Glutamatergic neuron (in vitro differentiated cells): Measurements from ENCODE around the gene TSHZ2. TPM values are rescaled to one million over a fixed set of nuclear protein-coding genes. Genes with fewer than 3 reads are reported as not detected.

ENCODE experiments used
- DNase-seq: peaks from one replicate; pipeline ENCODE4 v3.0.0; 2022
- H3K27ac Mint-ChIP-seq: one replicate; pipeline ENCODE4 v1.8.0; 2020; ENCODE audit warnings: mild to moderate bottlenecking, mixed read lengths, inconsistent platforms; ENCODE audit not compliant: unreplicated experiment
- H3K27me3 Mint-ChIP-seq: one replicate; pipeline ENCODE4 v1.8.0; 2020; ENCODE audit warnings: mild to moderate bottlenecking, moderate library complexity, mixed read lengths, inconsistent platforms; ENCODE audit not compliant: unreplicated experiment
- H3K36me3 Mint-ChIP-seq: one replicate; pipeline ENCODE4 v1.8.0; 2020; ENCODE audit warnings: mild to moderate bottlenecking, mixed read lengths, inconsistent platforms; ENCODE audit not compliant: unreplicated experiment
- H3K4me1 Mint-ChIP-seq: one replicate; pipeline ENCODE4 v1.8.0; 2020; ENCODE audit warnings: mild to moderate bottlenecking, low read depth, mixed read lengths, inconsistent platforms; ENCODE audit not compliant: unreplicated experiment
- H3K4me3 Mint-ChIP-seq: one replicate; pipeline ENCODE4 v1.8.0; 2020; ENCODE audit warnings: mild to moderate bottlenecking, mixed read lengths, inconsistent platforms; ENCODE audit not compliant: unreplicated experiment
- H3K9me3 Mint-ChIP-seq: one replicate; pipeline ENCODE4 v1.8.0; 2020; ENCODE audit warnings: mild to moderate bottlenecking, moderate library complexity, mixed read lengths, inconsistent platforms; ENCODE audit not compliant: unreplicated experiment
- total RNA-seq: library from RNA; stranded (reverse); fragmentation: NEBNext Ultra II Directional; extraction: Animal tissue kit (Norgen Biotek cat#: 25700); gene quantifications from one replicate; pipeline ENCODE4 v1.2.1, GENCODE V29; 2021; ENCODE audit not compliant: unreplicated experiment
- TF ChIP-seq, protein P1 (sequence below): fragments of 200-600 bp; sonication (generic); IDR thresholded peaks from one replicate; pipeline ENCODE4 v1.5.0; 2021; ENCODE audit not compliant: partially characterized antibody, unreplicated experiment

Gene TSHZ2
- total RNA-seq, 1 donor from 2014 or later: 10.0 TPM

DNA sequence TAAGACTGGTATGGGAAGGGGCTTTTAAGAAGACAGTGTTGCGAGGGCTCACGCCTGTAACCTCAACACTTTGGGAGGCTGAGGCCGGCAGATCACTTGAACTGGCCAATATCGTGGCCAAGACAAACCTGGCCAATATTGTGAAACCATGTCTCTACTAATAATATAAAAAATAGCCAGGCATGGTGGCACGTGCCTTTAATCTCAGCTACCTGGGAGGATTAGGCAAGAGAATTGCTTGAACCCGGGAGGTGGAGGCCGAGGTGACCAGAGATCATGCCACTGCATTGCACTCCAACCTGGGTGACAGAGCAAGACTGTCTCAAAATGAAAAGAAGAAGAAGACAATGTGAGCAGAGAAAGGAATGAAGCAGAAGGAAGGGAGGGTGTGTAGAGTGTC is 242.2 kb downstream of the TSHZ2 start:
- H3K4me3 Mint-ChIP-seq: no peak overlapping the region

GRCh38 chr20:53215166-53215565 is 243.0 kb downstream of the TSHZ2 start:
- H3K27ac Mint-ChIP-seq: no peak overlapping the region
- no peaks in the 10 kb centered on the region for H3K4me1 Mint-ChIP-seq
- H3K4me3 Mint-ChIP-seq: no peak overlapping the region
- TF ChIP-seq, protein P1, sequence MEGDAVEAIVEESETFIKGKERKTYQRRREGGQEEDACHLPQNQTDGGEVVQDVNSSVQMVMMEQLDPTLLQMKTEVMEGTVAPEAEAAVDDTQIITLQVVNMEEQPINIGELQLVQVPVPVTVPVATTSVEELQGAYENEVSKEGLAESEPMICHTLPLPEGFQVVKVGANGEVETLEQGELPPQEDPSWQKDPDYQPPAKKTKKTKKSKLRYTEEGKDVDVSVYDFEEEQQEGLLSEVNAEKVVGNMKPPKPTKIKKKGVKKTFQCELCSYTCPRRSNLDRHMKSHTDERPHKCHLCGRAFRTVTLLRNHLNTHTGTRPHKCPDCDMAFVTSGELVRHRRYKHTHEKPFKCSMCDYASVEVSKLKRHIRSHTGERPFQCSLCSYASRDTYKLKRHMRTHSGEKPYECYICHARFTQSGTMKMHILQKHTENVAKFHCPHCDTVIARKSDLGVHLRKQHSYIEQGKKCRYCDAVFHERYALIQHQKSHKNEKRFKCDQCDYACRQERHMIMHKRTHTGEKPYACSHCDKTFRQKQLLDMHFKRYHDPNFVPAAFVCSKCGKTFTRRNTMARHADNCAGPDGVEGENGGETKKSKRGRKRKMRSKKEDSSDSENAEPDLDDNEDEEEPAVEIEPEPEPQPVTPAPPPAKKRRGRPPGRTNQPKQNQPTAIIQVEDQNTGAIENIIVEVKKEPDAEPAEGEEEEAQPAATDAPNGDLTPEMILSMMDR: no peak
- H3K27me3 Mint-ChIP-seq: peaks cover 4% of the 10 kb centered on the region
- peaks cover 2% of the 10 kb centered on the region for H3K9me3 Mint-ChIP-seq
- peaks cover 4% of the 10 kb centered on the region for H3K36me3 Mint-ChIP-seq
- DNase-seq: no peak

More for the DNA sequence above, 242.2 kb downstream of the TSHZ2 start:
- Mint-ChIP-seq H3K27me3 (peaks cover 4% of the 10 kb centered on the region), H3K9me3 (no peaks in the 10 kb centered on the region), H3K27ac (no peak overlapping the region), H3K36me3 (no peaks in the 10 kb centered on the region), H3K4me1 (no peaks in the 10 kb centered on the region)
- DNase-seq: no peak
- TF ChIP-seq, protein P1: no peak

DNA sequence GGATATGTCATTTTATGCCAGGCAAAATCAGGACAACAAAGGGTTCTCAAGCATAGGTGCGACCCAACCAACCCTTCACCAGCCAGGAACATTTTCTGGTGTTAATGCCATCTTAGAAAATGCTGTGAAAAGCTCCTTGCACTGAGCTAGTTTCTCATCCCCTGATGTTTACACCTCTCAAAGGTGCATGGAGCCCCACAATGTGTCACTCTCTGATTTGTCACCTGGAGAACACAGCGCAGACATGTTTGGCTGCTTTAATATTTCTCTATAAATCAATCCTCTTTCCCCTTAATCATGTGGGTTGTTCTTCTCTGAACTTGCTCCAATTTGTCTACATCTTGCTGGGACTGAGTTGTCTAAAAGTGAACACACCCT is 244.3 kb downstream of the TSHZ2 start:
- H3K4me1 Mint-ChIP-seq: no peaks in the 10 kb centered on the region
- no peak overlapping the region for H3K4me3 Mint-ChIP-seq
- peaks cover 4% of the 10 kb centered on the region for H3K9me3 Mint-ChIP-seq
- DNase-seq: no peak
- H3K27ac Mint-ChIP-seq: no peak overlapping the region
- peaks cover 4% of the 10 kb centered on the region for H3K27me3 Mint-ChIP-seq
- TF ChIP-seq, protein P1: no peak
- H3K36me3 Mint-ChIP-seq: peaks cover 10% of the 10 kb centered on the region

- H3K27ac Mint-ChIP-seq: no peak overlapping the region
- no peak overlapping the region for H3K4me3 Mint-ChIP-seq
- DNase-seq: peak; percentile 81
- peaks cover 10% of the 10 kb centered on the region for H3K36me3 Mint-ChIP-seq
- TF ChIP-seq, protein P1: peak; percentile 87
- peaks cover 4% of the 10 kb centered on the region for H3K27me3 Mint-ChIP-seq
- peaks cover 4% of the 10 kb centered on the region for H3K9me3 Mint-ChIP-seq
- H3K4me1 Mint-ChIP-seq: no peaks in the 10 kb centered on the region
Measured at GRCh38 chr20:53216856-53217576, 244.9 kb downstream of the TSHZ2 start.

DNA sequence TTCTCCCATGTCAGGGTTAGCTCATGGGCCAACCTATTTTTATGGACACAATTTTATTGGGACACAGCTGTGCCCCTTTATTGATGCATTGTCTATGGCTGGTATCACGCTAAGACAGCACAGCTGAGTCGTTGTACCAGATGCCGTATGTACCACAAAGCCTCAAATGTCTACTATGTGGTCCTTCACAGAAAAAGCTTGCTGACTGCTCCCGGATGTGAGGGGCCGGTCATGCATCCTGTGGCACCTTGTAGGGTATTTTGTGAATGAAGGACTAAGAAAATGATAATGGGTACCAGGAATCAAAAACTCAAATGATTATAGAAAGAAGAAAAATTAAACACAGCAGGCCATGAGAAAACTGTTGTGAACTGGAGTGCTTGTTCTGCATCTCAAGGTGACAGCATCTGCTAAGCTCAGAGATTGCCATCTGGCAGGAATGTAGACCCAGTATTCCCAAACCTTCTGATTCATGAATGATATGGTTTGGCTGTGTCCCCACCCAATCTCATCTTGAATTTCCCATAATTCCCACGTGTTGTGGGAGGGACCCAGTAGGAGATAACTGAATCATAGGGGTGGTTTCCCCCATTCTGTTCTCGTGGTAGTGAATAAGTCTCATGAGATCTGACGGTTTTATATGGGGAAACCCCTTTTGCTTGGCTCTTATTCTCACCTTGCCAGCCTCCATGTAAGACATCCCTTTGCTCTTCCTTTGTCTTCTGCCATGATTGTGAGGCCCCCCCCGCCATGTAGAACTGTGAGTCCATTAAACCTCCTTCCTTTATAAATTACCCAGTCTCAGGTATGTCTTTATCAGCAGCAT is 248.5 kb downstream of the TSHZ2 start:
- Mint-ChIP-seq H3K4me1 (peaks cover 5% of the 10 kb centered on the region), H3K27ac (no peak overlapping the region), H3K9me3 (peaks cover 7% of the 10 kb centered on the region), H3K27me3 (peaks cover 3% of the 10 kb centered on the region), H3K4me3 (no peak overlapping the region), H3K36me3 (peaks cover 10% of the 10 kb centered on the region)
- TF ChIP-seq, protein P1: no peak
- no peak for DNase-seq
